SK-N-MC (cell line): Measurements from ENCODE around the gene GGT7.

ENCODE experiments used
- EZH2 ChIP-seq: fragments of 200-600 bp; sonication (generic); IDR thresholded peaks from one replicate; pipeline ENCODE4 v1.6.1; 2017; ENCODE audit warnings: antibody characterized with exemption
- FOXP2 ChIP-seq: optimal IDR thresholded peaks from 2 replicates; pipeline ENCODE3; 2011; ENCODE audit warnings: mild to moderate bottlenecking, moderate library complexity; ENCODE audit not compliant: insufficient read depth; ENCODE audit errors: extremely low read length, control extremely low read depth
- POLR2AphosphoS5 ChIP-seq: IDR thresholded peaks from 2 replicates; pipeline ENCODE4 v1.6.1; 2012; ENCODE audit warnings: mild to moderate bottlenecking, low read depth, low read length, borderline replicate concordance

- TF ChIP-seq EZH2 = no peak
- TF ChIP-seq FOXP2 = no peak
- TF ChIP-seq POLR2AphosphoS5 = no peak
Observed at GRCh38 chr20:34843421-34843820, 29.2 kb downstream of the GGT7 start.
